Uterus (tissue), 4 donors: ENCODE results near the gene ZNF804B. TPM values are rescaled to one million over a fixed set of nuclear protein-coding genes. Genes with fewer than 3 reads are reported as not detected.

Experiments
- DNase-seq, 2 donors: peaks; one replicate each; pipeline ENCODE4 v3.0.0-alpha.2; 2019 to 2020
- H3K27ac ChIP-seq, 2 donors: fragments of 200-600 bp; sonication (generic); 1 replicate in 1 of 2; 2 replicates in 1 of 2; pipeline ENCODE4 v1.5.1; 2016 to 2018
- H3K27me3 ChIP-seq, 2 donors: fragments of 200-600 bp; sonication (generic); one replicate each; pipeline ENCODE4 v1.5.1; 2018 to 2019; ENCODE audit warnings: control low read depth in 1 of 2
- H3K36me3 ChIP-seq, 2 donors: fragments of 200-600 bp; sonication (generic); one replicate each; pipeline ENCODE4 v1.5.1; 2019; ENCODE audit warnings: control low read depth in 1 of 2
- H3K4me1 ChIP-seq, 2 donors: fragments of 200-600 bp; sonication (generic); one replicate each; pipeline ENCODE4 v1.5.1; 2018 to 2019; ENCODE audit warnings: control low read depth in 1 of 2
- H3K4me3 ChIP-seq, 2 donors: fragments of 200-600 bp; sonication (generic); 1 replicate in 1 of 2; 2 replicates in 1 of 2; pipeline ENCODE4 v1.5.1; 2018 to 2019; ENCODE audit warnings: mild to moderate bottlenecking in 1 of 2
- H3K9me3 ChIP-seq, 2 donors: fragments of 200-600 bp; sonication (generic); one replicate each; pipeline ENCODE4 v1.5.1; 2019; ENCODE audit warnings: control low read depth in 1 of 2
- CTCF ChIP-seq, 4 experiments: fragments of 200-600 bp in 2 of 4; fragments of 450-650 bp in 2 of 4; sonication (generic) in 2 of 4; IDR thresholded peaks; one replicate each; pipeline ENCODE4 v1.5.1; 2016 to 2019; ENCODE audit warnings: antibody characterized with exemption in 4 of 4, mild to moderate bottlenecking in 2 of 4, moderate library complexity in 1 of 4
- POLR2A ChIP-seq, 2 donors: fragments of 450-650 bp; IDR thresholded peaks; one replicate each; pipeline ENCODE4 v1.6.1; 2016; ENCODE audit warnings: antibody characterized with exemption in 2 of 2, mild to moderate bottlenecking in 1 of 2, moderate library complexity in 1 of 2
- intact Hi-C: fragments of 100-400 bp; cut with DNase I; formaldehyde crosslinking; loops from one replicate; pipeline ENCODE4 v1.15.1; 2023; ENCODE audit warnings: low total_unique reads
- total RNA-seq, 4 donors: library from RNA; depleted of rRNA in 3 of 4; stranded (reverse); fragments of >200 nt in 3 of 4; gene quantifications; one replicate each; pipeline versions ENCODE4 v1.1.0 to v1.2.4, GENCODE V29; 2014 to 2023
- donor health status: DM: yes; HTN: yes; CAD: no.

Gene ZNF804B
- total RNA-seq, 4 donors from 2014 or later: 0.07 TPM; not detected in 3

GRCh38 chr7:88792361-88792760, 32.9 kb downstream of the ZNF804B start:
- DNase-seq: no peak
- no peak overlapping the region for H3K4me3 ChIP-seq
- no peak overlapping the region for H3K27ac ChIP-seq
- H3K36me3 ChIP-seq: no peaks in the 10 kb centered on the region
- H3K9me3 ChIP-seq: no peaks in the 10 kb centered on the region
- H3K27me3 ChIP-seq: no peaks in the 10 kb centered on the region
- intact Hi-C loops: no loop called here
- TF ChIP-seq POLR2A (IDR thresholded peaks at IDR 0.05) (no peak), CTCF (IDR thresholded peaks at IDR 0.05) (no peak)
- H3K4me1 ChIP-seq: no peaks in the 10 kb centered on the region

- intact Hi-C loops: no loop called here
- no peak for DNase-seq
These were observed 36.1 kb downstream of the ZNF804B start, which contains the start of gene TEX47 for GRCh38 chr7:88795553-88795952. TEX47 (minus strand) TSS chr7:88795737; CDS start chr7:88794942, 795 bp downstream.

DNA sequence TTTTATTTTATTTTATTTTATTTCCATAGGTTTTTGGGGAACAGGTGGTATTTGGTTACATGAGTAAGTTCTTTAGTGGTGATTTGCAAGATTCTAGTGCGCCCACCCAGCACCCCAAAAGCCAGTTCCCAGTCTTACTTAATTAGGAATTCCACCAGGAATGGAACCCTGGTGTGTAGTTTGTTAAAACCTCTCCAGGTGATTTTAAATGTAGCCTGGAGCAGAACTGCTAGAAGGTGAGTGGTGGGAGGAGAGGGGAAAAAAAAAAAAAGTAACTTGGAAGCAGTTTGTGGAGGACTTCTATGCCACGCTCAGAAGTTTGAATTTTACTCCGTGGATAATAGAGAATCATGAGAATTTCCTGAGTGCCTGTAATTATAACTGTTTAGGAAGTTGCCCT, 41.5 kb downstream of the ZNF804B start:
- Histone ChIP-seq H3K4me1 (no peaks in the 10 kb centered on the region), H3K27me3 (no peaks in the 10 kb centered on the region), H3K27ac (no peak overlapping the region), H3K4me3 (no peak overlapping the region), H3K9me3 (no peaks in the 10 kb centered on the region), H3K36me3 (no peaks in the 10 kb centered on the region)
- TF ChIP-seq POLR2A (IDR thresholded peaks at IDR 0.05): no peak
- no peak for TF ChIP-seq CTCF (IDR thresholded peaks at IDR 0.05)
- intact Hi-C loops: no loop called here
- DNase-seq: no peak

More at GRCh38 chr7:88795553-88795952, 36.1 kb downstream of the ZNF804B start, which contains the start of gene TEX47:
- Histone ChIP-seq H3K27me3 (no peaks in the 10 kb centered on the region), H3K4me3 (no peak within 1 kb of the TSS), H3K27ac (no peak within 1 kb of the TSS), H3K4me1 (no peaks in the 10 kb centered on the region), H3K36me3 (no peaks in the 10 kb centered on the region), H3K9me3 (no peaks in the 10 kb centered on the region)
- TF ChIP-seq CTCF (IDR thresholded peaks at IDR 0.05) (no peak), POLR2A (IDR thresholded peaks at IDR 0.05) (no peak)

- Histone ChIP-seq H3K27me3 (no peaks in the 10 kb centered on the region), H3K36me3 (no peaks in the 10 kb centered on the region), H3K9me3 (no peaks in the 10 kb centered on the region), H3K4me3 (no peak overlapping the region), H3K4me1 (no peaks in the 10 kb centered on the region), H3K27ac (no peak overlapping the region)
- DNase-seq: no peak
- intact Hi-C loops: no loop called here
- TF ChIP-seq CTCF (IDR thresholded peaks at IDR 0.05) (no peak), POLR2A (IDR thresholded peaks at IDR 0.05) (no peak)
These were observed 47.0 kb downstream of the ZNF804B start for GRCh38 chr7:88806280-88807037.

- no peak for DNase-seq
- intact Hi-C loops: no loop called here
- Histone ChIP-seq H3K36me3 (no peaks in the 10 kb centered on the region), H3K27ac (no peak overlapping the region), H3K27me3 (no peaks in the 10 kb centered on the region), H3K9me3 (no peaks in the 10 kb centered on the region), H3K4me3 (no peak overlapping the region), H3K4me1 (no peaks in the 10 kb centered on the region)
- TF ChIP-seq CTCF (IDR thresholded peaks at IDR 0.05) (no peak), POLR2A (IDR thresholded peaks at IDR 0.05) (no peak)
These were observed 59.1 kb downstream of the ZNF804B start for GRCh38 chr7:88818552-88818951.
